H1 (cell line): Measurements from ENCODE around the gene SMIM24. TPM values are rescaled to one million over a fixed set of nuclear protein-coding genes. Genes with fewer than 3 reads are reported as not detected.

Experiments
- CTCF ChIA-PET: fragments of 300-600 bp; sonication (Branson Sonifier 250); formaldehyde crosslinking; loops from one replicate; lab custom pipeline; 2021; ENCODE audit not compliant: partially characterized antibody; lab: Charles Lee
- POLR2A ChIA-PET: fragments of 300-600 bp; sonication (Branson Sonifier 250); formaldehyde crosslinking; loops from one replicate; lab custom pipeline; 2021; ENCODE audit warnings: inconsistent platforms; ENCODE audit not compliant: partially characterized antibody; lab: Charles Lee
- DNase-seq, 2 experiments: peaks; one replicate each; pipeline versions ENCODE4 v3.0.0 to v3.0.0-alpha.2; 2010 to 2022; ENCODE audit warnings: low spot score in 2 of 2, low read depth in 1 of 2, mixed read lengths in 1 of 2
- FAIRE-seq: peaks from 2 replicates; lab custom pipeline; 2011; peaks lifted over from hg19 to GRCh38; lab: Jason Lieb, UNC
- H2AFZ ChIP-seq: 2 replicates; pipeline ENCODE4 v1.8.1; 2012; ENCODE audit warnings: low read length, inconsistent platforms
- H2AK5ac ChIP-seq: 2 replicates; pipeline ENCODE4 v1.6.1; 2013; ENCODE audit warnings: low read depth, low read length
- H2BK120ac ChIP-seq: replicated peaks from 2 replicates; pipeline ENCODE3; 2013; ENCODE audit warnings: low read depth, low read length, inconsistent platforms
- H2BK12ac ChIP-seq: 2 replicates; pipeline ENCODE4 v1.6.1; 2013; ENCODE audit warnings: low read depth, low read length
- H2BK15ac ChIP-seq: 2 replicates; pipeline ENCODE4 v1.6.1; 2013; ENCODE audit warnings: low read length
- H2BK20ac ChIP-seq: 2 replicates; pipeline ENCODE4 v1.6.1; 2013; ENCODE audit warnings: low read length
- H2BK5ac ChIP-seq: 2 replicates; pipeline ENCODE4 v1.6.1; 2013; ENCODE audit warnings: low read depth, low read length
- H3K14ac ChIP-seq: 2 replicates; pipeline ENCODE4 v1.6.1; 2013; ENCODE audit warnings: inconsistent platforms; ENCODE audit not compliant: insufficient read length
- H3K18ac ChIP-seq: 2 replicates; pipeline ENCODE4 v1.6.1; 2013; ENCODE audit warnings: low read length; ENCODE audit errors: extremely low read depth
- H3K23ac ChIP-seq: 2 replicates; pipeline ENCODE4 v1.6.1; 2013; ENCODE audit warnings: inconsistent platforms; ENCODE audit not compliant: insufficient read length
- H3K23me2 ChIP-seq: 2 replicates; pipeline ENCODE4 v1.6.1; 2013; ENCODE audit warnings: low read depth, low read length
- H3K27ac ChIP-seq: 2 replicates; pipeline ENCODE4 v1.6.1; 2011; ENCODE audit warnings: low read depth, low read length, inconsistent platforms
- H3K27me3 ChIP-seq, 4 experiments: replicated peaks in 1 of 4; 1 replicate in 1 of 4; 2 replicates in 3 of 4; pipeline versions ENCODE4 v1.6.1 to v1.8.1; 2011 to 2013; ENCODE audit warnings: low read length in 3 of 4, mild to moderate bottlenecking in 3 of 4, inconsistent platforms in 2 of 4, mixed read lengths in 2 of 4, moderate library complexity in 1 of 4; ENCODE audit not compliant: control insufficient read depth in 3 of 4, insufficient read depth in 3 of 4; ENCODE audit errors: extremely low read depth in 1 of 4
- H3K36me3 ChIP-seq, 4 experiments: 2 replicates each; pipeline versions ENCODE4 v1.6.1 to v1.8.1; 2011 to 2013; ENCODE audit warnings: mild to moderate bottlenecking in 4 of 4, low read length in 3 of 4, moderate library complexity in 2 of 4, control low read depth in 1 of 4, inconsistent platforms in 1 of 4; ENCODE audit not compliant: insufficient read depth in 4 of 4, control insufficient read depth in 2 of 4
- H3K4ac ChIP-seq: replicated peaks from 2 replicates; pipeline ENCODE3; 2013; ENCODE audit warnings: low read length, low read depth, mixed read lengths, inconsistent platforms; ENCODE audit not compliant: insufficient read length
- H3K4me1 ChIP-seq, 4 experiments: replicated peaks in 1 of 4; 1 replicate in 1 of 4; 2 replicates in 3 of 4; pipeline versions ENCODE4 v1.6.1 to v1.8.1; 2011 to 2013; ENCODE audit warnings: low read length in 3 of 4, inconsistent platforms in 2 of 4, mixed read lengths in 1 of 4; ENCODE audit not compliant: insufficient read depth in 4 of 4, control insufficient read depth in 3 of 4
- H3K4me2 ChIP-seq, 2 experiments: 2 replicates each; pipeline versions ENCODE4 v1.6.1 to v1.8.1; 2011 to 2013; ENCODE audit warnings: low read depth in 2 of 2, low read length in 2 of 2, control low read depth in 1 of 2, inconsistent platforms in 1 of 2, mild to moderate bottlenecking in 1 of 2; ENCODE audit not compliant: insufficient read depth in 1 of 2
- H3K4me3 ChIP-seq, 4 experiments: fragments of 200-600, 300-600 bp in 1 of 4; sonication (generic), shearing (Covaris generic), sonication (Bioruptor Twin) in 1 of 4; 2 replicates each; pipeline versions ENCODE4 v1.5.1 to v1.8.1; 2011 to 2016; ENCODE audit warnings: low read length in 4 of 4, low read depth in 3 of 4, control low read depth in 2 of 4, inconsistent platforms in 2 of 4, mild to moderate bottlenecking in 2 of 4, mixed read lengths in 1 of 4, moderate library complexity in 1 of 4; ENCODE audit not compliant: insufficient read depth in 2 of 4; ENCODE audit errors: extremely low read depth in 1 of 4
- H3K56ac ChIP-seq: replicated peaks from 2 replicates; pipeline ENCODE3; 2013; ENCODE audit warnings: low read depth, mild to moderate bottlenecking, mixed read lengths, low read length, inconsistent platforms; ENCODE audit not compliant: insufficient read length
- H3K79me1 ChIP-seq: 2 replicates; pipeline ENCODE4 v1.6.1; 2013; ENCODE audit warnings: low read depth, low read length, control low read depth
- H3K79me2 ChIP-seq, 2 experiments: 2 replicates each; pipeline versions ENCODE4 v1.6.1 to v1.8.1; 2012 to 2013; ENCODE audit warnings: low read length in 2 of 2, mild to moderate bottlenecking in 2 of 2, inconsistent platforms in 1 of 2; ENCODE audit not compliant: insufficient read depth in 2 of 2, control insufficient read depth in 1 of 2
- H3K9ac ChIP-seq, 4 experiments: replicated peaks in 1 of 4; 1 replicate in 1 of 4; 2 replicates in 3 of 4; pipeline versions ENCODE4 v1.6.1 to v1.8.1; 2011 to 2013; ENCODE audit warnings: low read depth in 3 of 4, low read length in 3 of 4, control low read depth in 2 of 4, mild to moderate bottlenecking in 2 of 4, moderate library complexity in 2 of 4, inconsistent platforms in 1 of 4; ENCODE audit errors: extremely low read depth in 1 of 4
- H3K9me3 ChIP-seq, 2 experiments: 2 replicates each; pipeline versions ENCODE4 v1.6.1 to v1.8.1; 2012 to 2013; ENCODE audit warnings: mild to moderate bottlenecking in 2 of 2, moderate library complexity in 2 of 2, control low read depth in 1 of 2, inconsistent platforms in 1 of 2, low read depth in 1 of 2, low read length in 1 of 2, mixed read lengths in 1 of 2; ENCODE audit not compliant: insufficient read depth in 2 of 2
- H4K20me1 ChIP-seq, 2 experiments: replicated peaks in 1 of 2; 2 replicates each; pipeline versions ENCODE3 to v1.8.1; 2011 to 2013; ENCODE audit warnings: inconsistent platforms in 2 of 2, low read length in 2 of 2, mild to moderate bottlenecking in 1 of 2; ENCODE audit not compliant: insufficient read depth in 2 of 2, control insufficient read depth in 1 of 2
- H4K5ac ChIP-seq: 2 replicates; pipeline ENCODE4 v1.6.1; 2013; ENCODE audit warnings: low read length, low read depth, mixed read lengths, inconsistent platforms; ENCODE audit not compliant: insufficient read length
- H4K8ac ChIP-seq: 2 replicates; pipeline ENCODE4 v1.8.0; 2013; ENCODE audit warnings: mild to moderate bottlenecking, moderate library complexity, low read length, inconsistent platforms; ENCODE audit not compliant: insufficient read depth; ENCODE audit errors: extremely low read depth
- H4K91ac ChIP-seq: replicated peaks from 2 replicates; pipeline ENCODE3; 2013; ENCODE audit warnings: low read length, mixed read lengths, inconsistent platforms; ENCODE audit not compliant: insufficient read length
- CBX5 ChIP-seq: fragments of 300-800, 300-1000 bp; sonication (generic); IDR thresholded peaks from 2 replicates; pipeline ENCODE4 v1.7.1; 2016; ENCODE audit warnings: antibody characterized with exemption, low read length, low read depth
- CBX8 ChIP-seq: fragments of 300-800, 300-1000 bp; sonication (generic); IDR thresholded peaks from 2 replicates; pipeline ENCODE4 v1.7.1; 2016; ENCODE audit warnings: low read depth, low read length, borderline replicate concordance
- CHD2 ChIP-seq: IDR thresholded peaks from 2 replicates; pipeline ENCODE4 v1.6.1; 2012; ENCODE audit warnings: low read length, improper control_type of control experiment
- CREB1 ChIP-seq: IDR thresholded peaks from 2 replicates; pipeline ENCODE4 v1.6.1; 2012; ENCODE audit warnings: inconsistent platforms
- EZH2 ChIP-seq: fragments of 200-600 bp; sonication (generic); IDR thresholded peaks from 2 replicates; pipeline ENCODE4 v1.7.1; 2012; ENCODE audit warnings: low read depth, mild to moderate bottlenecking, moderate library complexity, low read length, inconsistent platforms; ENCODE audit not compliant: severe bottlenecking
- NRF1 ChIP-seq: IDR thresholded peaks from 2 replicates; pipeline ENCODE4 v1.6.1; 2011; ENCODE audit warnings: mild to moderate bottlenecking, low read depth, low read length, improper control_type of control experiment
- POU5F1 ChIP-seq: IDR thresholded peaks from 2 replicates; pipeline ENCODE4 v1.6.1; 2011; ENCODE audit warnings: low read depth, mild to moderate bottlenecking, low read length, moderate library complexity
- RFX5 ChIP-seq: IDR thresholded peaks from 2 replicates; pipeline ENCODE4 v1.6.1; 2011; ENCODE audit warnings: low read depth, low read length, improper control_type of control experiment, borderline replicate concordance
- RNF2 ChIP-seq: fragments of 200-900, 300-1000 bp; sonication (generic); IDR thresholded peaks from 2 replicates; pipeline ENCODE4 v1.7.1; 2016; ENCODE audit warnings: borderline replicate concordance, low read depth, mild to moderate bottlenecking, antibody characterized with exemption, low read length; ENCODE audit not compliant: poor library complexity, severe bottlenecking; ENCODE audit errors: missing control alignments
- SUZ12 ChIP-seq: fragments of 200-600 bp; sonication (generic); IDR thresholded peaks from 2 replicates; pipeline ENCODE4 v1.6.1; 2012; ENCODE audit warnings: mild to moderate bottlenecking, inconsistent platforms, low read length, moderate library complexity, mixed read lengths
- TCF12 ChIP-seq: IDR thresholded peaks from 2 replicates; pipeline ENCODE4 v1.6.1; 2011; ENCODE audit warnings: low read depth, mild to moderate bottlenecking, low read length
- WGBS, 2 experiments: shearing (Covaris generic) in 1 of 2; methylation state at CpG; one replicate each; pipeline versions ENCODE4 v1.1.6 to v1.1.7; 2013 to 2015; ENCODE audit warnings: low lambda C conversion rate in 2 of 2, mixed read lengths in 2 of 2, inconsistent platforms in 1 of 2, low coverage in 1 of 2, missing lambda C conversion rate in 1 of 2; ENCODE audit not compliant: insufficient replicate concordance in 2 of 2, insufficient coverage in 1 of 2, insufficient read length in 1 of 2; ENCODE audit errors: extremely low coverage in 1 of 2, missing lambda C conversion rate in 1 of 2; 5-methylcytosine and 5-hydroxymethylcytosine counted together
- polyA plus RNA-seq, 7 experiments: library from polyadenylated mRNA; depleted of rRNA in 3 of 7; stranded (reverse) in 5 of 7; unstranded in 2 of 7; fragments of >200 nt in 5 of 7; fragments of 200-250 nt in 2 of 7; gene quantifications; 1 replicate in 5 of 7; 2 replicates in 1 of 7; 4 replicates in 1 of 7; pipeline versions ENCODE4 v1.2.1 to v1.2.3, GENCODE V29; 2011 to 2013; ENCODE audit warnings: missing spikeins in 2 of 7, mixed read lengths in 2 of 7
- total RNA-seq: library from RNA; stranded (reverse); fragmentation: NEBNext Ultra II Directional; extraction: Animal tissue kit (Norgen Biotek cat#: 25700); gene quantifications from 2 replicates; pipeline ENCODE4 v1.2.1, GENCODE V29; 2021

SMIM24 gene
- total and polyA plus RNA-seq, 2 of the 8 experiments (the other 6 are each of a cell fraction or from before 2014, with no cell fraction given): 3.8 to 4.5 TPM

GRCh38 chr19:3462991-3463713, 17.2 kb downstream of the SMIM24 start:
- no peak overlapping the region for H3K14ac ChIP-seq
- CTCF ChIA-PET: interaction anchor here (0.5 to 1.8 kb wide), 9 partner anchors 9 to 165 kb away, joined by 3 to 9 read pairs (median 3); no protein-coding TSS in a partner anchor
- H3K23me2 ChIP-seq: peaks cover 9% of the 10 kb centered on the region; the same call in 1 of the 2 replicates

More at GRCh38 chr19:3462991-3463713, 17.2 kb downstream of the SMIM24 start:
- no peaks in the 10 kb centered on the region; a peak in 1 of 8 replicates for H3K36me3 ChIP-seq
- no peak overlapping the region for H2BK5ac ChIP-seq
- H3K56ac ChIP-seq: no peak overlapping the region
- no peak overlapping the region for H2BK120ac ChIP-seq
- H3K27ac ChIP-seq: no peak overlapping the region
- H3K9me3 ChIP-seq: peaks cover 6 to 8% of the 10 kb centered on the region in 2 experiments; a peak in 3 of 4 replicates
- DNase-seq (no peak), FAIRE-seq (no peak)
- no peak overlapping the region for H2BK12ac ChIP-seq
- H2AK5ac ChIP-seq: no peak overlapping the region
- H3K4me3 ChIP-seq: peak overlapping the region; percentile 23 to 72 (median 32); a peak in 5 of 8 replicates
- POLR2A ChIA-PET: interaction anchor here (1.6 to 1.9 kb wide), 3 partner anchors 15 to 19 kb away, joined by 3 to 5 read pairs (median 5); no protein-coding TSS in a partner anchor
- no peak overlapping the region for H3K4ac ChIP-seq
- H3K23ac ChIP-seq: no peak overlapping the region
- WGBS, 2 experiments: 7% methylated on average over 17 of the region's 58 CpGs; no CpG with 5 or more reads in 1 of the 2 experiments
- H4K20me1 ChIP-seq: peaks cover 3 to 8% of the 10 kb centered on the region in 2 experiments
- no peak overlapping the region for H2AFZ ChIP-seq
- TF ChIP-seq EZH2 (peak; percentile 84), RNF2 (peak; percentile 30), SUZ12 (peak; percentile 81), CHD2 (no peak), CBX8 (no peak), NRF1 (no peak), POU5F1 (no peak), CREB1 (no peak), TCF12 (no peak), RFX5 (no peak), CBX5 (no peak)
- peak overlapping the region; percentile 68; the same call in 1 of the 2 replicates for H4K8ac ChIP-seq
- no peaks in the 10 kb centered on the region for H3K79me1 ChIP-seq
- no peak overlapping the region for H3K9ac ChIP-seq
- no peaks in the 10 kb centered on the region for H3K79me2 ChIP-seq
- no peak overlapping the region for H2BK20ac ChIP-seq
- peaks cover 0 to 16% (median 7%) of the 10 kb centered on the region in 4 experiments; a peak in 6 of 7 replicates for H3K4me1 ChIP-seq
- no peak overlapping the region for H4K91ac ChIP-seq
- H2BK15ac ChIP-seq: no peak overlapping the region
- peaks cover 26 to 62% (median 57%) of the 10 kb centered on the region in 4 experiments for H3K27me3 ChIP-seq
- H4K5ac ChIP-seq: no peak overlapping the region
- H3K18ac ChIP-seq: no peak overlapping the region
- H3K4me2 ChIP-seq: peak overlapping the region; percentile 63 to 81
